ENCODE data around the gene CD163L1.
"Not testable (repeated sequence)": the region's sequence is repeated elsewhere in the genome, so short reads cannot be mapped to it uniquely, and the experiment has no call there.

Gene CD163L1

GRCh38 chr12:7403466-7403865 is 40.5 kb downstream of the CD163L1 start:
- no peak for DNase-seq

GRCh38 chr12:7399089-7399488 is 44.9 kb downstream of the CD163L1 start:
- no peak for DNase-seq

- DNase-seq: no peak
Observed at GRCh38 chr12:7396418-7396817, 47.5 kb downstream of the CD163L1 start.

GRCh38 chr12:7395950-7396349 is 48.0 kb downstream of the CD163L1 start:
- DNase-seq: no peak

- DNase-seq: no peak
Observed at GRCh38 chr12:7387289-7387688, 56.7 kb downstream of the CD163L1 start.

- DNase-seq: no peak
Observed at GRCh38 chr12:7383157-7383556, 60.8 kb downstream of the CD163L1 start.

GRCh38 chr12:7376196-7376595 is 67.8 kb downstream of the CD163L1 start:
- no peak for DNase-seq

- DNase-seq: no peak
Observed at GRCh38 chr12:7375145-7375543, 68.8 kb downstream of the CD163L1 start.

GRCh38 chr12:7374423-7375144 is 69.4 kb downstream of the CD163L1 start:
- no peak for DNase-seq

GRCh38 chr12:7373226-7373625 is 70.7 kb downstream of the CD163L1 start:
- no peak for DNase-seq

GRCh38 chr12:7369274-7369729 is 74.7 kb downstream of the CD163L1 start:
- no peak for DNase-seq

- DNase-seq: no peak
Observed at GRCh38 chr12:7362734-7363133, 81.2 kb downstream of the CD163L1 start.

GRCh38 chr12:7361265-7361664 is 82.7 kb downstream of the CD163L1 start:
- no peak for DNase-seq

GRCh38 chr12:7354529-7354928 is 89.4 kb downstream of the CD163L1 start:
- no peak for DNase-seq

- no peak for DNase-seq
Observed at GRCh38 chr12:7352661-7353060, 91.3 kb downstream of the CD163L1 start.

GRCh38 chr12:7351177-7351576 is 92.8 kb downstream of the CD163L1 start:
- no peak for DNase-seq

GRCh38 chr12:7349418-7349817 is 94.5 kb downstream of the CD163L1 start:
- DNase-seq: no peak

- no peak for DNase-seq
Observed at GRCh38 chr12:7346551-7347225, 97.3 kb downstream of the CD163L1 start.

- no peak for DNase-seq
Observed at GRCh38 chr12:7344833-7345606, 98.9 kb downstream of the CD163L1 start.

GRCh38 chr12:7339675-7340074 is 104.3 kb downstream of the CD163L1 start:
- no peak for DNase-seq

- DNase-seq: not testable (repeated sequence)
Observed at GRCh38 chr12:7337790-7338189, 106.2 kb downstream of the CD163L1 start.

- DNase-seq: no peak
Observed at GRCh38 chr12:7327918-7328317, 116.0 kb downstream of the CD163L1 start.

GRCh38 chr12:7324176-7324575 is 119.8 kb downstream of the CD163L1 start:
- DNase-seq: no peak

GRCh38 chr12:7322599-7322998 is 121.4 kb downstream of the CD163L1 start:
- no peak for DNase-seq

All from NK-92 treated with Interleukin-12 subunit alpha and Interleukin-12 subunit beta, amount 100 ng/mL, for 24 hours (cell line).